HG02798 (cell line): ENCODE data around the gene AUTS2.

Source experiments
- ATAC-seq: cut with Tn5 transposase; IDR thresholded peaks from one replicate; pipeline ENCODE4 v1.9.1; 2021; ENCODE audit warnings: mild to moderate bottlenecking; ENCODE audit not compliant: unreplicated experiment, poor library complexity

The AUTS2 gene

GRCh38 chr7:69682518-69682917 lies 84.2 kb downstream of the AUTS2 start:
- no peak for ATAC-seq

GRCh38 chr7:69683002-69683401 lies 84.7 kb downstream of the AUTS2 start:
- no peak for ATAC-seq

- ATAC-seq, result no peak
Observed at GRCh38 chr7:69684369-69685292, 86.4 kb downstream of the AUTS2 start.

GRCh38 chr7:69685293-69685631 lies 87.0 kb downstream of the AUTS2 start:
- no peak for ATAC-seq

- no peak for ATAC-seq
Observed at GRCh38 chr7:69686366-69686765, 88.1 kb downstream of the AUTS2 start.

GRCh38 chr7:69687739-69688433 lies 89.6 kb downstream of the AUTS2 start:
- ATAC-seq, result no peak

- no peak for ATAC-seq
Observed at GRCh38 chr7:69690329-69690728, 92.1 kb downstream of the AUTS2 start.

GRCh38 chr7:69691327-69691726 lies 93.1 kb downstream of the AUTS2 start:
- no peak for ATAC-seq

GRCh38 chr7:69691734-69692133 lies 93.5 kb downstream of the AUTS2 start:
- ATAC-seq, result no peak

GRCh38 chr7:69692611-69693010 lies 94.3 kb downstream of the AUTS2 start:
- ATAC-seq, result no peak

- ATAC-seq, result no peak
Observed at GRCh38 chr7:69693042-69693441, 94.8 kb downstream of the AUTS2 start.

- ATAC-seq, result peak; percentile 94
Observed at GRCh38 chr7:69696054-69696591, 97.8 kb downstream of the AUTS2 start.

- ATAC-seq, result no peak
Observed at GRCh38 chr7:69696686-69697685, 98.7 kb downstream of the AUTS2 start.

- ATAC-seq, result no peak
Observed at GRCh38 chr7:69698109-69698825, 100.0 kb downstream of the AUTS2 start.

GRCh38 chr7:69699931-69700330 lies 101.7 kb downstream of the AUTS2 start:
- no peak for ATAC-seq

GRCh38 chr7:69700331-69700730 lies 102.1 kb downstream of the AUTS2 start:
- ATAC-seq, result no peak

GRCh38 chr7:69701288-69701687 lies 103.0 kb downstream of the AUTS2 start:
- ATAC-seq, result no peak

- no peak for ATAC-seq
Observed at GRCh38 chr7:69702357-69702756, 104.1 kb downstream of the AUTS2 start.

GRCh38 chr7:69703099-69703498 lies 104.8 kb downstream of the AUTS2 start:
- ATAC-seq, result no peak

GRCh38 chr7:69706070-69706469 lies 107.8 kb downstream of the AUTS2 start:
- ATAC-seq, result no peak
